H9 (cell line): ENCODE results near the gene GDI1. TPM values are rescaled to one million over a fixed set of nuclear protein-coding genes. Genes with fewer than 3 reads are reported as not detected.

Source experiments
- DNase-seq: peaks from one replicate; pipeline ENCODE4 v3.0.0-alpha.2; 2017
- H2AFZ ChIP-seq: one replicate; pipeline ENCODE4 v1.6.1; 2013; ENCODE audit warnings: mild to moderate bottlenecking, low read length, control low read depth, moderate library complexity
- H2AK5ac ChIP-seq: 2 replicates; pipeline ENCODE4 v1.6.1; 2013; ENCODE audit warnings: low read length, control low read depth, mixed read lengths; ENCODE audit not compliant: insufficient read length
- H2BK120ac ChIP-seq: one replicate; pipeline ENCODE4 v1.6.1; 2013; ENCODE audit warnings: low read depth, mild to moderate bottlenecking, low read length, control low read depth, inconsistent platforms; ENCODE audit not compliant: poor library complexity, severe bottlenecking
- H2BK12ac ChIP-seq: 2 replicates; pipeline ENCODE4 v1.6.1; 2013; ENCODE audit warnings: low read length, control low read depth, mixed read lengths, low read depth; ENCODE audit not compliant: insufficient read length
- H2BK15ac ChIP-seq: 2 replicates; pipeline ENCODE4 v1.6.1; 2013; ENCODE audit warnings: low read depth, low read length, control low read depth
- H2BK20ac ChIP-seq: one replicate; pipeline ENCODE4 v1.6.1; 2013; ENCODE audit warnings: low read depth, mild to moderate bottlenecking, low read length, control low read depth, inconsistent platforms; ENCODE audit not compliant: poor library complexity, severe bottlenecking
- H2BK5ac ChIP-seq: 2 replicates; pipeline ENCODE4 v1.6.1; 2013; ENCODE audit warnings: low read length, control low read depth, mixed read lengths; ENCODE audit not compliant: insufficient read length
- H3K14ac ChIP-seq: 2 replicates; pipeline ENCODE4 v1.6.1; 2013; ENCODE audit warnings: low read length, control low read depth; ENCODE audit not compliant: insufficient read depth
- H3K18ac ChIP-seq: 2 replicates; pipeline ENCODE4 v1.6.1; 2013; ENCODE audit warnings: low read depth, mild to moderate bottlenecking, mixed read lengths, low read length, control low read depth; ENCODE audit not compliant: insufficient read length
- H3K23ac ChIP-seq: 2 replicates; pipeline ENCODE4 v1.6.1; 2013; ENCODE audit warnings: low read length, control low read depth, mixed read lengths, low read depth; ENCODE audit not compliant: insufficient read length
- H3K23me2 ChIP-seq: 2 replicates; pipeline ENCODE4 v1.6.1; 2013; ENCODE audit warnings: low read depth, mild to moderate bottlenecking, mixed read lengths, low read length, control low read depth; ENCODE audit not compliant: insufficient read length, poor library complexity, severe bottlenecking
- H3K27ac ChIP-seq: 2 replicates; pipeline ENCODE4 v1.5.1; 2013; ENCODE audit warnings: low read length, control low read depth, mixed read lengths, low read depth; ENCODE audit not compliant: insufficient read length
- H3K27me3 ChIP-seq: 2 replicates; pipeline ENCODE4 v1.6.1; 2013; ENCODE audit warnings: low read length, control low read depth, inconsistent platforms; ENCODE audit not compliant: insufficient read depth
- H3K4ac ChIP-seq: 2 replicates; pipeline ENCODE4 v1.6.1; 2013; ENCODE audit warnings: low read depth, mild to moderate bottlenecking, control low read depth, inconsistent platforms, low read length, moderate library complexity
- H3K4me1 ChIP-seq: 2 replicates; pipeline ENCODE4 v1.6.1; 2013; ENCODE audit warnings: low read length, control low read depth, inconsistent platforms; ENCODE audit not compliant: insufficient read depth
- H3K4me2 ChIP-seq: 2 replicates; pipeline ENCODE4 v1.6.1; 2013; ENCODE audit warnings: low read length, control low read depth, mixed read lengths; ENCODE audit not compliant: insufficient read length, insufficient read depth
- H3K56ac ChIP-seq: 2 replicates; pipeline ENCODE4 v1.6.1; 2013; ENCODE audit warnings: low read depth, mild to moderate bottlenecking, mixed read lengths, low read length, control low read depth; ENCODE audit not compliant: insufficient read length
- H3K79me1 ChIP-seq: 2 replicates; pipeline ENCODE4 v1.6.1; 2013; ENCODE audit warnings: low read depth, mild to moderate bottlenecking, moderate library complexity, low read length, control low read depth, inconsistent platforms; ENCODE audit not compliant: insufficient read depth, poor library complexity, severe bottlenecking
- H3K79me2 ChIP-seq: 2 replicates; pipeline ENCODE4 v1.6.1; 2013; ENCODE audit warnings: low read length, control low read depth, inconsistent platforms; ENCODE audit not compliant: insufficient read depth
- H3K9ac ChIP-seq: 2 replicates; pipeline ENCODE4 v1.6.1; 2013; ENCODE audit warnings: low read length, control low read depth, mixed read lengths; ENCODE audit not compliant: insufficient read length; ENCODE audit errors: extremely low read depth
- H3K9me3 ChIP-seq: one replicate; pipeline ENCODE4 v1.6.1; 2013; ENCODE audit warnings: low read depth, low read length, inconsistent platforms; ENCODE audit not compliant: control insufficient read depth
- H3T11ph ChIP-seq: one replicate; pipeline ENCODE4 v1.6.1; 2013; ENCODE audit warnings: mild to moderate bottlenecking, low read length, control low read depth, inconsistent platforms
- H4K20me1 ChIP-seq: one replicate; pipeline ENCODE4 v1.6.1; 2013; ENCODE audit not compliant: control insufficient read depth, insufficient read length, insufficient read depth
- H4K5ac ChIP-seq: 2 replicates; pipeline ENCODE4 v1.6.1; 2013; ENCODE audit warnings: low read depth, mild to moderate bottlenecking, mixed read lengths, low read length, control low read depth; ENCODE audit not compliant: insufficient read length
- H4K8ac ChIP-seq: replicated peaks from 2 replicates; pipeline ENCODE4 v1.6.1; 2013; ENCODE audit warnings: low read length, control low read depth, mixed read lengths, low read depth; ENCODE audit not compliant: insufficient read length
- H4K91ac ChIP-seq: 2 replicates; pipeline ENCODE4 v1.6.1; 2013; ENCODE audit warnings: low read depth, mild to moderate bottlenecking, moderate library complexity, mixed read lengths, low read length, control low read depth; ENCODE audit not compliant: insufficient read length
- H3K27ac Mint-ChIP-seq, 3 experiments: 2 replicates in 2 of 3; 3 replicates in 1 of 3; pipeline ENCODE4 v1.8.0; 2020 to 2021; ENCODE audit warnings: mixed read lengths in 3 of 3, mild to moderate bottlenecking in 1 of 3, moderate library complexity in 1 of 3
- H3K27me3 Mint-ChIP-seq: 2 replicates; pipeline ENCODE4 v1.8.0; 2021; ENCODE audit warnings: low read depth, mild to moderate bottlenecking, moderate library complexity, mixed read lengths
- H3K36me3 Mint-ChIP-seq, 3 experiments: 2 replicates in 2 of 3; 3 replicates in 1 of 3; pipeline ENCODE4 v1.8.0; 2020 to 2021; ENCODE audit warnings: low read depth in 3 of 3, mixed read lengths in 3 of 3; ENCODE audit not compliant: insufficient read depth in 1 of 3
- H3K4me1 Mint-ChIP-seq, 2 experiments: 2 replicates each; pipeline ENCODE4 v1.8.0; 2020; ENCODE audit warnings: mixed read lengths in 2 of 2
- H3K4me3 Mint-ChIP-seq, 2 experiments: 2 replicates in 1 of 2; 3 replicates in 1 of 2; pipeline ENCODE4 v1.8.0; 2020 to 2021; ENCODE audit warnings: mild to moderate bottlenecking in 2 of 2, mixed read lengths in 2 of 2, moderate library complexity in 1 of 2
- H3K9me3 Mint-ChIP-seq, 2 experiments: 2 replicates in 1 of 2; 3 replicates in 1 of 2; pipeline ENCODE4 v1.8.0; 2020; ENCODE audit warnings: mild to moderate bottlenecking in 2 of 2, mixed read lengths in 2 of 2, moderate library complexity in 1 of 2
- WGBS: extraction: QIAGEN DNeasy Blood & Tissue Kit; methylation state at CpG from one replicate; pipeline ENCODE4 v1.1.7; 2013; ENCODE audit warnings: missing lambda C conversion rate, low lambda C conversion rate, mixed read lengths; ENCODE audit not compliant: insufficient read length; ENCODE audit errors: extremely low coverage; 5-methylcytosine and 5-hydroxymethylcytosine counted together
- total RNA-seq: library from RNA; stranded (reverse); gene quantifications from 2 replicates; pipeline ENCODE4 v1.2.1, GENCODE V29; 2021
- TF ChIP-seq, protein P1 (sequence below): fragments of 200-600 bp; sonication (generic); conservative IDR thresholded peaks from 3 replicates; pipeline ENCODE4 v1.8.0; 2021; ENCODE audit warnings: antibody characterized with exemption, mild to moderate bottlenecking

Gene GDI1
- total RNA-seq, 1 experiment from 2014 or later, result 111 TPM

DNA sequence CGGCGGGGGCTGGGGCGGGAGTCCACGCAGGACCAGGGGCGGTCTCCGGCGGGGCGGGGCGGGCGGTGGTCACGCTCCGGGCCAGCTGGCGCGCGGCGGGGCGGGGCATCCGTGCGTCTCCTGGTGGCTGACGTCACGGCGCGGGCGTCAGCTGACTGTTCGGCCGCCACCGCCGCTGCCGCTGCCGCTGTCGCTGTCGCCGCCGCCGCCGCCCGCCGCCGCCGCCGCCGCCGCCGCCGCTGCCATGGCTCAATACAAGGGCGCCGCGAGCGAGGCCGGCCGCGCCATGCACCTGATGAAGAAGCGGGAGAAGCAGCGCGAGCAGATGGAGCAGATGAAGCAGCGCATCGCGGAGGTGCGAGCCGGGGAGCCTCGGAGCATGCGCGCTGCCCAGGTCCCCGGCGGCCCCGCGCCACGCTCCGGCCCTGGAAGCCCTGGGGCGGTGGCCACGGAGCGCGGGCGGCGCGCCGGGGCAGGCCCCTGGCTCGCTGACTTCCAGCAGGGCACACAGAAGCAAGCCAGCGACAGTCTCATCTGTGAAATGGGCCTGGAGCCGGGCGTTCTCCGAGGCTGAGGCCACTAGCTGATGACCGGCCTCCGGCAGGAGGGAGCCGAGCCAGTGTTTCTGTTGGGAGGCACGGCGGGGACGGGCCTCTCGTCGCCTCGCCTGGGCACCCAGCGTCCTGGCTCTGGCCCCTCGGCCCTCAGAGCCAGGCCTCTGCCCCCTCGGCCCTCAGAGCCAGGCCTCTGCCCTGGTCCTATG lies 7.2 kb downstream of the GDI1 start, which contains the start of gene FAM50A:
FAM50A (plus strand) TSS at position 150 of the 763 bp plus-strand sequence; CDS start at position 245, 95 bp downstream.
- Mint-ChIP-seq H3K4me3 (peak within 1 kb of the TSS; percentile 66 to 82), H3K36me3 (peaks cover 30 to 71% (median 59%) of the 10 kb centered on the region in 3 experiments), H3K9me3 (peaks cover 63 to 78% of the 10 kb centered on the region in 2 experiments), H3K27me3 (no peaks in the 10 kb centered on the region; the same call in none of the 2 replicates), H3K4me1 (peaks cover 3 to 5% of the 10 kb centered on the region in 2 experiments; a peak in 2 of 4 replicates), H3K27ac (peak within 1 kb of the TSS in 1 of 3 experiments; percentile 57; a peak in 3 of 7 replicates)
- Histone ChIP-seq H3K23me2 (peaks cover 2% of the 10 kb centered on the region), H3K79me2 (no peaks in the 10 kb centered on the region), H2AFZ (no peak within 1 kb of the TSS), H2BK20ac (no peak within 1 kb of the TSS), H3K79me1 (no peaks in the 10 kb centered on the region), H3K4me1 (no peaks in the 10 kb centered on the region), H3K27ac (no peak within 1 kb of the TSS), H3T11ph (no peak within 1 kb of the TSS), H4K8ac (no peak within 1 kb of the TSS), H3K9me3 (peaks cover 34% of the 10 kb centered on the region), H4K91ac (no peak within 1 kb of the TSS), H3K4ac (no peak within 1 kb of the TSS), H3K27me3 (no peaks in the 10 kb centered on the region), H3K18ac (no peak within 1 kb of the TSS), H4K20me1 (no peaks in the 10 kb centered on the region), H3K14ac (no peak within 1 kb of the TSS; the same call in 1 of the 2 replicates), H2BK120ac (no peak within 1 kb of the TSS), H3K56ac (no peak within 1 kb of the TSS), H2BK15ac (no peak within 1 kb of the TSS), H2BK12ac (no peak within 1 kb of the TSS), H4K5ac (no peak within 1 kb of the TSS), H3K4me2 (peak within 1 kb of the TSS; percentile 37), H2BK5ac (no peak within 1 kb of the TSS), H3K9ac (peak within 1 kb of the TSS; percentile 35), H2AK5ac (no peak within 1 kb of the TSS), H3K23ac (no peak within 1 kb of the TSS)
- TF ChIP-seq, protein P1, sequence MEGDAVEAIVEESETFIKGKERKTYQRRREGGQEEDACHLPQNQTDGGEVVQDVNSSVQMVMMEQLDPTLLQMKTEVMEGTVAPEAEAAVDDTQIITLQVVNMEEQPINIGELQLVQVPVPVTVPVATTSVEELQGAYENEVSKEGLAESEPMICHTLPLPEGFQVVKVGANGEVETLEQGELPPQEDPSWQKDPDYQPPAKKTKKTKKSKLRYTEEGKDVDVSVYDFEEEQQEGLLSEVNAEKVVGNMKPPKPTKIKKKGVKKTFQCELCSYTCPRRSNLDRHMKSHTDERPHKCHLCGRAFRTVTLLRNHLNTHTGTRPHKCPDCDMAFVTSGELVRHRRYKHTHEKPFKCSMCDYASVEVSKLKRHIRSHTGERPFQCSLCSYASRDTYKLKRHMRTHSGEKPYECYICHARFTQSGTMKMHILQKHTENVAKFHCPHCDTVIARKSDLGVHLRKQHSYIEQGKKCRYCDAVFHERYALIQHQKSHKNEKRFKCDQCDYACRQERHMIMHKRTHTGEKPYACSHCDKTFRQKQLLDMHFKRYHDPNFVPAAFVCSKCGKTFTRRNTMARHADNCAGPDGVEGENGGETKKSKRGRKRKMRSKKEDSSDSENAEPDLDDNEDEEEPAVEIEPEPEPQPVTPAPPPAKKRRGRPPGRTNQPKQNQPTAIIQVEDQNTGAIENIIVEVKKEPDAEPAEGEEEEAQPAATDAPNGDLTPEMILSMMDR, result no peak
- WGBS, result no CpG with 5 or more reads among the region's 94 CpGs
- peak; percentile 51 for DNase-seq
